Measurements from ENCODE around the gene VTI1B.
A peak's percentile ranks its signal among the peaks of the same experiment; 100 is the strongest.
"Not testable (repeated sequence)": the region's sequence is repeated elsewhere in the genome, so short reads cannot be mapped to it uniquely, and the experiment has no call there.

Gene VTI1B

DNA sequence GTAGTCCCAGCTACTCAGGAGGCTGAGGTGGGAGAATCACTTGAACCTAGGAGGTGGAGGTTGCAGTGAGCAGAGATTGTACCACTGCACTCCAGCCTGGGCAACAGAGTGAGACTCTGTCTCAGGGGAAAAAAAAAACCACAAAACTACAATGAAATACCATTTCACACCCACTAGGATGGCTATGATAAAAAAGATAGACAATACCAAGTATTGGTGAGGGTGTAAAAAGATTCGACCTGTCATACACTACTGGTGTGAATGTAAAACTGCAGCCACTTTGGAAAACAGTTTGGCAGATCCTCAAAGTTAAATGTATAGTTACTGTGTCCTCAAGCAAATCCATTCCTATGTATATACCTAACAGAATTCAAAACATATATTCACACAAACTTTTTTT, 48.3 kb downstream of the VTI1B start:
- not testable (repeated sequence) for DNase-seq

- no peak for DNase-seq
Measured at GRCh38 chr14:67623114-67623513, 51.3 kb downstream of the VTI1B start.

- DNase-seq: no peak
Measured at GRCh38 chr14:67622675-67623074, 51.8 kb downstream of the VTI1B start.

- peak; percentile 11 for DNase-seq
Measured at GRCh38 chr14:67620217-67620785, 54.1 kb downstream of the VTI1B start.

DNA sequence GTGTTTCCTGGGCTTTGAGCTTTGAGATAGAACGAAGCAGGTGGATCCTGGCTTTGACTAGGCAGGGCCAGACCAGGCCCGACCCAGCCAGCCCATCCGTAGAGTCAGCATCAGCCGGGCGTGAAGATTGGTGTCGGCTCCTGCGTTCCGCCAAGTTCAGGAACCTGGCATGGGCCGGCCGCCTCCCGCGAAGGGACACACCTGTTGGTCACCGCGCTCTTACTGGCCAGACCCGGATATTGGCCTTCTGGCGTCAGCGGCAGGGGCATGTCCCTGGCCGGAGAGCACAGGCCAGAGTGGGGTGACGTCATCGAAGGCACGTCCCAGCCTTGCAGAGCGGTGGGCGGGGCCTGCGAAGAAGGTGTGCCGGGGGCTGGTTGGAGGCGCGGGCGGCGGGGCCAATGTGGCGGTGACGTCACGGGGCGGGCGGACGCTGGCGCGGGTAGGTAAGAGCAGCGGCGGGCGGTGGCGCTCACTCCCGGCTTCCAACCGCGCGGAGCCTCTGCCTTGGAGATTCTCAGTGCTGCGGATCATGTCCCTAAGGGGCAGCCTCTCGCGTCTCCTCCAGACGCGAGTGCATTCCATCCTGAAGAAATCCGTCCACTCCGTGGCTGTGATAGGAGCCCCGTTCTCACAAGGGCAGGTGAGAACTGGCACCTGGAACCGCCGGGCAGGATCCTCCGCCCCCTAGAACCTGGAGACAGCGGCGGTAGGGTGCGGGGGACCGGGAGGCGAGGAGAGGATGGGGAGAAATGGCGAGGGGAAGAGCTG, 54.8 kb downstream of the VTI1B start, which contains the start of gene ARG2:
Gene ARG2, plus strand, starts transcription at position 475 of the 771 bp plus-strand sequence. Its CDS starts 58 bp downstream, at position 533.
- DNase-seq: peak; percentile 95

GRCh38 chr14:67618617-67619063, 55.8 kb downstream of the VTI1B start:
- peak; percentile 64 for DNase-seq

- no peak for DNase-seq
Measured at GRCh38 chr14:67610491-67610890, 63.9 kb downstream of the VTI1B start.

DNA sequence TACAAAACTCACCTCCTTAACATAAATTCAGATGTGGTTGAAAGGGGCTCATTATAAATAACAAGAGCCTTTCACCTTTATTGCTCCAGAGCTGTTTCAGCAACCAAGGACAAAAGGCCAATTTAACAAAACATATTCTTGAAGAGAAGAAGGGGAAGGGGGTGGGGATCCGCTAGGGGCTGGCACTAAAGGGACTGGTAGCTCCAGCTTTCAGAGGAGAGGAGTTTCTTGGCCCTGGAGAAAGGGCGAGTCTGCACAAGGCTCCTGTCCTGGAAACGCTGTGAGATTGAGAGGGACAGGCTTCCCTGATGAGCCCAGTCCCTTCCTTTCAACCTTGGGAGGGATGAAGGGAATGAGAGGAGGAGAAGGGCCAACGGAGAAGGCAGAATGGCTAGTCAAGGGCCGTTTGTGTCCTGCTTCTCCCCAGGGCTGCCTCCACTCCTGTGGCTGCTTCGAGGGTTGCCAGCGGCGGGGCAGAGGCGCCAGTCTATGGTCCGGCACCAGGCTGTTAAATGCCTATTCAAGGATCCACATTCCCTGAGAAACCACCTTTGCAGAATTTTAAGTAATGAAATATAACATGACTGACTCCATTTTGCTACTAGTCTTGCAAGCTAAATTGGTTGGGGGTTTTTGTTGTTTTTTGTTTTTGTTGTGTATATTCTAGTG, 64.7 kb downstream of the VTI1B start:
- no peak for DNase-seq

DNA sequence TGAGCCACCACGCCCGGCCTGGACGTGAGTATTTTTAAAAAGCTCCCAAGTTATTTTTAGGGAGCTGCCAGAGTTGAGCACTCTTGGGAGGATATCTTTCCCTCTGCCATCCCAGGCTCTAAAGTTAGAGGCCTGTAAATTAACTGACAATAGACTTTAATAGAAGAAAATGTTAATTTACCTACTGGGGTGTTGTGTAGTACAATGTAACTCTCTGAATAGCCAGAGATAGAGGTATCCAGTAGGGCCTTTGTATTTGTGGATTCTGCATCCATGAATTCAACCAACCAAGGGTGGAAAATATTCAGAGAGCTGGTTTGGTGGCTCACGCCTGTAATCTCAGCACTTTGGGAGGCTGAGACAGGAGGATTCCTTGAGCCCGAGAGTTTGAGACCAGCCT, 66.8 kb downstream of the VTI1B start:
- no peak for DNase-seq

DNA sequence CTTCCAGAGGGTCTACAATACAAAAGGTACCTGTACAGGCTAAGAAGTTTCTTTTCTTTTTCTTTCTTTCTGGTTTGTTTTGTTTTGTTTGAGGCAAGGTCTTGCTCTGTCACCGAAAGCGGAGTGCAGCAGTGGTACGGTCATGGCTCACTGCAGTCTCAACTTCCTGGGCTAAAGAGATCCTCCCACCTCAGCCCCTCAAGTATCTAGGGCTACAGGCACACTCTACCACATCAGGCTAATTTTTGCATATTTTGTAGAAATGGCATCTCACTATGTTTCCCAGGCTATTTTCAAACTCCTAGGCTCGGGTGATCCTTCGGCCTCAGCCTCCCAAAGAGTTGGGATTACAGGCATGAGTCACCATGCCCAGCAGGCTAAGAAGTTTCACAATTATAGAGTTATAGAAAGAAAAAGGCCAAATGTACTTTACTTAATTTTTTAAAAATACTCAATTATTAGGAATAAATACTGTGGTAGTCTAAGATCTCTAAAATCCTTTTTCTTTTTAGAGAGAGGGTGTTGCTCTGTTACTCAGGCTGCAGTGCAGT, 71.4 kb downstream of the VTI1B start:
- no peak for DNase-seq

DNA sequence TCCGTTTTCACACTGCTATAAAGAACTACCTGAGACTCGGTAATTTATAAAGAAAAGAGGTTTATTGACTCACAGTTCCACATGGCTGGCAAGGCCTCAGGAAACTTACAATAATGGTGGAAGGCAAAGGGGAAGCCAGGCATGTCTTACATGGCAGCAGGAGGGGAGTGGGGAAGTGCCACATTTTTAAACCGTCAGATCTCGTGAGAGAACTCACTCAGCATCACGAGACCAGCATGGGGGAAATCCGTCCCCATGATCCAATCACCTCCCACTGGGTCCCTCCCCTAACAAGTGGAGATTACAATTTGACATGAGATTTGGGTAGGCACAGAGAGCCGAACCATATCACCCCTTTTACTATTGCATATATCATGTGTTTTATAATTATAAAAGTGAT, 72.4 kb downstream of the VTI1B start:
- DNase-seq: no peak

DNA sequence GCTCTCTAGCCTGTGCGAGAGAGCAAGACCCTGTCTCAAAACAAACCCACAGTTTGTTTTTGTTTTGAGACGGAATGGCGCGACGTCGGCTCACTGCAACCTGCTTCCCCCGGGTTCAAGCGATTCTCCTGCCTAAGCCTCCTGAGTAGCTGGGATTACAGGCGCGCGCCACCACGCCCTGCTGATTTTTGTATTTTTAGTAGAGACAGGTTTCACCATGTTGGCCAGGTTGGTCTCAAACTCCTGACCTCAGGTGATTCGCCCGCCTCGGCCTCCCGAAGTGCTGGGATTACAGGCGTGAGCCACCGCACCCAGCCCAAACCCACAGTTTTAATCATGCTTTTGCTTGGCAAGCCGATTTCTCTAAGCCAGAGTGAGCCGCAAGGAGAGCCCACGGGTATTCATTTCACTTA, 73.9 kb downstream of the VTI1B start:
- not testable (repeated sequence) for DNase-seq

DNA sequence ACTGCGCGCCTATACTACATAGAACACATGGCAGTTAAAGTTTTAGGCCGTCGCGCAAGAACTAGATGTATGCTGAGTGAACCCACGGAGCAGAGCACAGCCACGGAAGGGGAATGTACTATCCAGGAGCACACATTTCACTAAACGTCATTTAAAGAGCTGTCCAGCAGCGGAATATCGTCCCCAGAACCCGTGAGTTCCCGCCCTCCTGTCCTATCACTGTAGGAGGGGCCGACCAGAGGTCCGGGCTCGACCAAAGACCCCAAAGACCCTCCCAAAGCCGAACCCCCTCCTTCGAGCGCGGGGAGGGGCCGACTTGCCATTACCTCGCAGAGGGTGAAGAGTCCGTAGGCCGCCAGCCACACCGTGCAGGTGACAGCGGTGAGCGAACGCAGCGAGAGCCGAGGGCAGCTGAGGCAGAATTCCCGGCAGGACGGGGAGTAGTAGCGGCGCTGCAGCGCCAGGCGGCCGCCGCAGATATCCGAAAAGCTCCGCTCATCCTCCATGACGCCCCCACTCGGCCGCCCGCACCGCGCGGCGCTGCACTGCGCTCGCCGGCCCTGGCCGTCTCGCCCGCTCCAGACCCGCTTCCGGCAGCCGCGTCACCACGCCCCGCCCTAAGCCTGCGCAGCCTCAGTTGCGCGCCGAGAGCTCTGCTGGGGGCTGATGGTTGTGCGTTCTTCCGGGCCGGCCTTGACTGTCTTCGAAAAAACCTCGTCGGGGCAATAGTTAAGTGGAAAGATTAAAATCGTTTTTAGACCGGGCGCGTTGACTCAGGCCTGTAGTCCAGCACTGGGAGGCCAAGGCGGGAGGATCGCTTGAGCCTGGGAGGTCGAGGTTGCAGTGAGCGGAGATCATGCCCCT, 74.5 kb downstream of the VTI1B start, which contains the start of gene PIGH:
Gene PIGH, minus strand, starts transcription at position 571 of the 864 bp plus-strand sequence. Its CDS starts 65 bp downstream, at position 506.
- DNase-seq: peak; percentile 77
